SW 1271 (cell line): ENCODE measurements around the gene SYTL3.
"Not testable (repeated sequence)": the region's sequence is repeated elsewhere in the genome, so short reads cannot be mapped to it uniquely, and the experiment has no call there.

Experiments used
- DNase-seq, 2 experiments: peaks; one replicate each; lab custom pipeline; 2025; lab: John Stamatoyannopoulos, UW

Gene SYTL3

DNA sequence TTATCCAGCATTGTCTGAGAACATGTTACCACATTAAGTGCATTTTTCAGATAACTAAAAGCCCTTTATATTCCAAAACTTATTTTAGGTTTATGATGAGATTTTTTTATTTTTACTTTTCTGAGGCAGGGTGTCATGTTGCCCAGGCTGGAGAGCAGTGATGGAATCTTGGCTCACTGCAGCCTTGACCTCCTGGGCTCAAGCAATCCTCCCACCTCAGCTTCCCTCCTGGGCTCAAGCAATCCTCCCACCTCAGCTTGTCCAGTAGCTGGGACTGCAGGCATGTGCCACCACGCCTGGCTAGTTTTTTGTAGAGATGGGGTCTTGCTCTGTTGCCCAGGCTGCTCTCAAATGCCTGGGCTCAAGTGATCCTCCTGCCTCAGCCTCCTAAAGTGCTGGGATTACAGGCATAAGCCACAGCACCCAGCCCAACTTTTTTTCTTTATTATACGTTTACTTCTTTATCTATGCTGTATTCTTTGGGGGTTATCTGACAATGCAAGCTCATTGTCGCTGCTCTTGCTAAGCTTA is 11.5 kb upstream of the SYTL3 start:
- DNase-seq = no peak

GRCh38 chr6:158639056-158639455 is 10.8 kb upstream of the SYTL3 start:
- no peak for DNase-seq

- no peak for DNase-seq
These were observed 9.3 kb upstream of the SYTL3 start for GRCh38 chr6:158640519-158640918.

DNA sequence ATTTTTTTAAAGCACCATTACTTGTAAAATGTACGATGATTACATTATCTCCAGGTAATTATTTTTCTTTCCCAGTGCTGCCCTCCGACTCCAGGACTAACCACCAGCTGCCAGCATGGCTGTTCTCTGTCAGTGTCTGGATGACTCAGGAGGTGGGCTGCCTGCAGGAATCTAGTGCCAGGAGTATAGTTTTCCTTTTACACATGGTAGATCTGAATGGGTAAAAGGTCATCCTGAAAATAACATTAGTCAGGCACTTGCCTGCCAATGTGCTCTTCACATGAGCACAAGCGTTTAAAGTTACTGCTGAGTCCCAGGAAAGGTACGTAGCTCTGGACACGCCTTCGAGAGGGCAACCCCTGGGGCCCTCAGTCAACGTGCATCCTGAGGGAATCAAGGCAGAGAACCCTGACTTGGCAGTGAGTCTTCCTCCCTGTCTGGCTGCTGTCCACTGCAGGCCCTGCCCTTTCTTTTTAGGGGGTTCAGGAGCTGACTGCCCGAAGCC is 7.7 kb upstream of the SYTL3 start:
- no peak for DNase-seq

GRCh38 chr6:158643836-158644230 is 6.0 kb upstream of the SYTL3 start:
- DNase-seq = peak in 1 of 2 experiments; percentile 10

DNA sequence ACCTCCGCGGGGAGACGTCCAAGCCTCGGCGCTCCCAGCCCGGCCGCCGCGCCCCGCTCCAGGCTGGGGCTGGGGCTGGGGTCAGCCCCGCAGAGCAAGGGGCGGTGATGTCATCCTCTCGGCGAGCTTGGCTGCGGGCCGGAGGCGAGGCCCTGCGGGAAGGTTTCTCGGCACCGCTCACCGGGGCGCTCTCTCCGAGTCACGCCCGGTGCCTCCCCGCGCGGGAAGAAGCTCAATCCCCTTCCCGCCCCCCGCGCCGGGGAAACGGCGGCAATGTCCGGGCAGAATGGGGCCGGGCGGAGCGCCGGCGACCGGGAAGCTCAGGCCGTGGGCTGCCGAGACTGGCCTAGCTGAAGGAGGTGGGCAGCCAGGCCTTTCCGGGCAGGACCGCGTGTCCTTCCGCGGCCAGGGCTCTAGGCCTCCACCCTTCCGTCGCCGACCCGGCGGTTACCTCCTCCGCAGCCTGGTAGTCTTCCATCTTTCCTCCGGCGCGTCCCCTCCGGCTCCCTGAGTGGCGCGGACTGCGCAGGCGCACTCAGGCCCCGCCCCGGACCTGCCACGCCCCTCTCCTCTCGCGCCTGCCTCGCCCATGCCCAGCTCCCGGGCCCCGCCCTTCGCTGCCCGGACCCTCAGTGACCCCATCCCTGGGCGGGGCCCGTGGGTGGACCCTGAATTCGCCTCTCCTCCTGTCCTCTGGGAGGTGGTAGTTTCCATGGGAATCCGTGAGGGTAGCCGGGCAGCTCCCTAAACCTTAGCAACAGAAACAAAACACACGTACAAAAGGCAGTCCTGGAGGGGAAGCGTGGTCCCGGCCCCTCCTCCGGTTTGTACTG is 5.4 kb upstream of the SYTL3 start, which contains the start of gene DYNLT1:
TSS of gene DYNLT1 (minus strand) at position 513 of the 833 bp plus-strand sequence. CDS start at position 478, 35 bp downstream.
- DNase-seq = peak; percentile 78 to 94

- DNase-seq = no peak
These were observed 4.5 kb upstream of the SYTL3 start for GRCh38 chr6:158645064-158646022.

GRCh38 chr6:158646023-158646910 is 3.6 kb upstream of the SYTL3 start:
- DNase-seq = no peak

GRCh38 chr6:158647501-158647900 is 2.4 kb upstream of the SYTL3 start:
- DNase-seq = no peak

- DNase-seq = peak in 1 of 2 experiments; percentile 17
These were observed 1.1 kb upstream of the SYTL3 start for GRCh38 chr6:158648682-158649131.

DNA sequence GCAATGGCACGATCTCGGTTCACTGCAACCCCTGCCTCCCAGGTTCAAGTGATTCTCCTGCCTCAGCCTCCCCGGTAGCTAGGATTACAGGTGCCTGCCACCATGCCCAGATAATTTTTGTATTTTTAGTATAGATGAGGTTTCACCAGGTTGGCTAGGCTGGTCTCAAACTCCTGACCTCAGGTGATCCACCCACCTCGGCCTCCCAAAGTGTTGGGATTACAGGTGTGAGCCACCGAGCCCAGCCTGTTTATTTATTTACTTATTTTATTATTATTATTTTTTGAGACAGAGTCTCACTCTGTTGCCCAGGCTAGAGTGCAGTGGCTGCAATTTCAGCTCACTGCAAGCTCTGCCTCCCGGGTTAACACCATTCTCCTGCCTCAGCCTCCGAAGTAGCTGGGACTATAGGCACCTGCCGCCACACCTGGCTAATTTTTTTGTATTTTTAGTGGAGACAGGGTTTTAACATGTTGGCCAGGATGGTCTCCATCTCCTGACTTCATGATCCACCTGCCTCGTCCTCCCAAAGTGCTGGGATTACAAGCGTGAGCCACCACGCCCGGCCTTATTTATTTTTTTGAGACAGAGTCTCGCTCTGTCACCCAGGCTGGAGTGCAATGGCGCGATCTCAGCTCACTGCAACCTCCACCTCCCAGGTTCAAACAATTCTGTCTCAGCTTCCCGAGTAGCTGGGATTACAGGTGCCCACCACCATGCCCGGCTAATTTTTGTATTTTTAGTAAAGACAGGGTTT is 2.3 kb downstream of the SYTL3 start:
- DNase-seq = not testable (repeated sequence)

DNA sequence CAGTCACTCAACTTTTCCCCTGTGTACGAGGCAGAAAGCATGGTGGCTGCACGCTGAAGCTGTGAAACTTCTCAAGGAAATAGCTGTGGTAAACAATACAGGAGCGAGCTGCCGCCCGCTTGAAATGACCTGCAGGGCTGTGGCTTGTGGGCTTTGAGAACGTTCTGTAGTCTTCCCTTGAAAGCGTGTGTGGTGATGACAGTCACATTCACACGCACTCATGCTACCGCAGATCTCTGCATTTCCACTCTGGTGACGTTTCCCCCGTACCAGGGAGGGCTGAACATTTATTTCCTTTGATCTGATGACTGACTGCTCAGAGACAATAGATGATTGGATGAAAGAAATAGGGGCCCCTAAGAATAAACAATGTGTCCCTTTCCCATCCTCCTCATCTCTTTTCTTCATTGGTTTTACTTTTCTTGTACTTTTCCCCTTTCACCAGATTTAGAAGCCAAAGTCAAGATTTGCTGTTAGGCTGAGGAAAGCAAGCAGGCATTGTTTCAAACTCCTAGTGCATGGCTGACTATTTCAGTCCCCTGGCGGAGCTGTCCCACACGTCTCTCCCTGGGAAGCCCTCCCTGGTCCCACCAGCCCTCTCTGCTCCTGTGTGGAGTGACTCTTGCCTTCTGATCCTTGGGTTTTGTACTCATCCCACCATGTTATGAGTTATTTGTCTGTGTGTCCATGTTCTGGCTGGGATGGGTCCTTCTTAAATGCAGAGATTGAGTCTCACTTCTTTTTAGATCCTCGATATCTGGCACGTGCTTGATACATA is 3.9 kb downstream of the SYTL3 start:
- DNase-seq = no peak

DNA sequence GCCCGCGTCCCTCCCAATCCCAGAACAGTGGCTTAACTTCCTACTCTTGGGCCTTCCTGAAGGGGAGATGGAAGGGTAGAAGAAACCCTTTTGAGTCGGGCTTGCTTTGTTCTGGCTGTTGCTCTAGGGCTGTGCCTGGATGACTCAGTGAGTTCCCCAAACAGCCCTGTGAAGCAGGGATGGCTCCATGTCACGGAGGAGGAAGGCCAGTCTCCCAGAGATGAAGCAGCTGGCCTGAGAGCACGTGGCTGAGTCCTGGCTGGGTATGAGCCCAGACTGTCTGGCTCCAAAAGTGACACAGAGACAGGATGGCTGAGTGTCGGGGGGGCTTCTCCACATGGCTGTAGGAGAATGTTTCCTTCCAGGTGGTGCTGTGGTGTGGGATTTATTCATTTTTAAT is 4.6 kb downstream of the SYTL3 start:
- no peak for DNase-seq

DNA sequence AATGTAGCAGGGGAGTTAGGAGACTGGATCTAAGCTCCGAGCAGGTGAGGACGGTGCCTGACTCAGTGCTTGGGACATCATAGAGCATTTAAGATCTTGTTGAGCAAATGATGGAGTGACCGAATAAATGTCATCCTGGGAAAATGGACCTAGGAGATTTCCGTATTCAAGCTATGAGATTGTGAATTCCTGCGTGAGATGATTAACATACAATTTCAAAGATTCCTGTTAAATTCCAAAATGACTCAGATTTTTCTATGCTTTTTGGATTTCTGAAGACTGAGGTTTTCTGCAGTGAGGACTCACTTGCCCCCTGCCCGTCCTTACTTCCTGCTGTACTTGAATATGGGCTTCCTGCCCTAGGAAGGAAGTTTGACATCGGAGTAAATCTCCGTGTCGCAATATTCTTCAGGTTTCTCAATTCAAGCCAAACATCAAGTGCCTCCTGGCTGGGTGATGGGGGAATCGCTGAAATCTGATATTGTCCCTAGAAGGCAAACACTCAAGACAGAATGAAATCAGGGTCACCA is 5.2 kb downstream of the SYTL3 start:
- DNase-seq = no peak

GRCh38 chr6:158655569-158656450 is 6.0 kb downstream of the SYTL3 start:
- DNase-seq = no peak

- DNase-seq = not testable (repeated sequence)
These were observed 7.1 kb downstream of the SYTL3 start for GRCh38 chr6:158656986-158657385.

- DNase-seq = peak in 1 of 2 experiments; percentile 21
These were observed 10.5 kb downstream of the SYTL3 start for GRCh38 chr6:158660333-158660754.

GRCh38 chr6:158661156-158661685 is 11.4 kb downstream of the SYTL3 start:
- no peak for DNase-seq
